Ectodermal cell (in vitro differentiated cells): ENCODE measurements around the gene UTF1.

Experiments used
- H3K27ac ChIP-seq: 2 replicates; pipeline ENCODE4 v1.7.0; 2013; ENCODE audit warnings: mild to moderate bottlenecking, low read depth, low read length; ENCODE audit not compliant: insufficient read depth, poor library complexity, severe bottlenecking
- H3K27me3 ChIP-seq: 2 replicates; pipeline ENCODE4 v1.7.0; 2013; ENCODE audit warnings: mild to moderate bottlenecking, low read length; ENCODE audit not compliant: insufficient read depth, control insufficient read depth, poor library complexity, severe bottlenecking
- H3K36me3 ChIP-seq: one replicate; pipeline ENCODE4 v1.7.0; 2013; ENCODE audit warnings: low read length; ENCODE audit not compliant: control insufficient read depth, insufficient read depth
- H3K4me1 ChIP-seq: one replicate; pipeline ENCODE4 v1.7.0; 2013; ENCODE audit warnings: low read length; ENCODE audit not compliant: control insufficient read depth, insufficient read depth
- H3K4me3 ChIP-seq: 2 replicates; pipeline ENCODE4 v1.7.0; 2013; ENCODE audit warnings: low read depth, low read length, control low read depth; ENCODE audit not compliant: insufficient read depth
- H3K9me3 ChIP-seq: 2 replicates; pipeline ENCODE4 v1.7.0; 2013; ENCODE audit warnings: mild to moderate bottlenecking, low read length, moderate library complexity; ENCODE audit not compliant: control insufficient read depth
- WGBS, 2 experiments: methylation state at CpG; one replicate each; pipeline ENCODE4 v1.1.7; 2013; ENCODE audit warnings: missing lambda C conversion rate in 2 of 2; 5-methylcytosine and 5-hydroxymethylcytosine counted together

The UTF1 gene

GRCh38 chr10:133209641-133210040 is 20.4 kb upstream of the UTF1 start:
- H3K4me3 ChIP-seq: no peak overlapping the region
- H3K27me3 ChIP-seq: no peaks in the 10 kb centered on the region
- H3K36me3 ChIP-seq: no peaks in the 10 kb centered on the region
- no peaks in the 10 kb centered on the region for H3K4me1 ChIP-seq
- no peaks in the 10 kb centered on the region for H3K9me3 ChIP-seq
- 89 to 90% methylated on average over 20 of the region's 20 CpGs for WGBS, 2 experiments
- no peak overlapping the region for H3K27ac ChIP-seq

GRCh38 chr10:133210398-133211140 is 19.4 kb upstream of the UTF1 start:
- Histone ChIP-seq H3K4me3 (no peak overlapping the region), H3K27ac (no peak overlapping the region), H3K36me3 (no peaks in the 10 kb centered on the region), H3K27me3 (no peaks in the 10 kb centered on the region), H3K4me1 (no peaks in the 10 kb centered on the region), H3K9me3 (no peaks in the 10 kb centered on the region)
- 94 to 95% methylated on average over 27 of the region's 27 CpGs for WGBS, 2 experiments

GRCh38 chr10:133211141-133211830 is 18.7 kb upstream of the UTF1 start:
- WGBS, 2 experiments: 92 to 94% methylated on average over 25 of the region's 25 CpGs
- Histone ChIP-seq H3K4me3 (no peak overlapping the region), H3K36me3 (no peaks in the 10 kb centered on the region), H3K27me3 (no peaks in the 10 kb centered on the region), H3K4me1 (no peaks in the 10 kb centered on the region), H3K27ac (no peak overlapping the region), H3K9me3 (no peaks in the 10 kb centered on the region)

- Histone ChIP-seq H3K27ac (no peak overlapping the region), H3K4me3 (no peak overlapping the region)
- 92 to 95% methylated on average over 34 of the region's 34 CpGs for WGBS, 2 experiments
Measured at GRCh38 chr10:133211959-133212852, 17.8 kb upstream of the UTF1 start.

DNA sequence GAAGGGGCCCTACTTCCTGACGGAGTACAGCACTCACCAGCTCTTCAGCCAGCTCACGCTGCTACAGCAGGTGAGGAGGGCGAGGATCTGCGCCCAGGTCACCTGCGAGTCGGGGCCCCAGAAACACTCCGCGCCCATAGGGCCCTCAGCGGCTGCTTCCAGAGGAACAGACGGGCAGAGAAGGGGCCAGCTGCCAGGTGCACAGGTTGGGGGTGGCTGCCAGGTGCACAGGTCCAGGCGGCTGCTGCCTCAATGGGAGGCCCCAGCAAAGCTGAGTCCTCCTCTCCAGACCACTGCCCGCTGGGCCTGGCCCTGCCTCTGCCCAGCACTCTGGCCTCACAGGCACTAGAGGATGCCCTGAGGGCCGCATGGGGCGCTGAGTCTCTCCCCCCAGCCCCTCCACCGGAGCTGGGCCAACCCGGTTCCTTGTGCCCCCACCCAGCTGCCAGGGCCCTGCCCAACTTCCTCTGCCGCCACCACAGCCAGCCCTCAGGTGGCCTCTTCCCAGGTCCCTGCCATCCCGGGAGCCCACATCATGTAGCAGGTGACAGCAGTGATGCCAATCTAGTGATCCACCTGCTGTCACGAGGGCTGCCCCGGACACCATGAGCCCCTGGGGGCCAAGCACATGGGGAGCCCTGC is 17.0 kb upstream of the UTF1 start:
- H3K9me3 ChIP-seq: no peaks in the 10 kb centered on the region
- no peaks in the 10 kb centered on the region for H3K4me1 ChIP-seq
- H3K4me3 ChIP-seq: no peak overlapping the region
- no peak overlapping the region for H3K27ac ChIP-seq
- WGBS, 2 experiments: 94 to 95% methylated on average over 20 of the region's 20 CpGs
- H3K27me3 ChIP-seq: no peaks in the 10 kb centered on the region
- H3K36me3 ChIP-seq: no peaks in the 10 kb centered on the region

More at GRCh38 chr10:133211959-133212852, 17.8 kb upstream of the UTF1 start:
- no peaks in the 10 kb centered on the region for H3K9me3 ChIP-seq
- H3K4me1 ChIP-seq: no peaks in the 10 kb centered on the region
- no peaks in the 10 kb centered on the region for H3K27me3 ChIP-seq
- H3K36me3 ChIP-seq: no peaks in the 10 kb centered on the region

- Histone ChIP-seq H3K36me3 (no peaks in the 10 kb centered on the region), H3K27me3 (no peaks in the 10 kb centered on the region), H3K4me1 (no peaks in the 10 kb centered on the region), H3K27ac (no peak overlapping the region), H3K9me3 (no peaks in the 10 kb centered on the region), H3K4me3 (no peak overlapping the region)
- WGBS, 2 experiments: 90 to 91% methylated on average over 32 of the region's 32 CpGs
Measured at GRCh38 chr10:133213641-133214467, 16.2 kb upstream of the UTF1 start.

- H3K27ac ChIP-seq: no peak overlapping the region
- 92 to 93% methylated on average over 28 of the region's 28 CpGs for WGBS, 2 experiments
- H3K9me3 ChIP-seq: no peaks in the 10 kb centered on the region
- H3K27me3 ChIP-seq: peaks cover 6% of the 10 kb centered on the region
- H3K4me1 ChIP-seq: no peaks in the 10 kb centered on the region
- H3K4me3 ChIP-seq: no peak overlapping the region
- no peaks in the 10 kb centered on the region for H3K36me3 ChIP-seq
Measured at GRCh38 chr10:133214468-133215410, 15.3 kb upstream of the UTF1 start.

DNA sequence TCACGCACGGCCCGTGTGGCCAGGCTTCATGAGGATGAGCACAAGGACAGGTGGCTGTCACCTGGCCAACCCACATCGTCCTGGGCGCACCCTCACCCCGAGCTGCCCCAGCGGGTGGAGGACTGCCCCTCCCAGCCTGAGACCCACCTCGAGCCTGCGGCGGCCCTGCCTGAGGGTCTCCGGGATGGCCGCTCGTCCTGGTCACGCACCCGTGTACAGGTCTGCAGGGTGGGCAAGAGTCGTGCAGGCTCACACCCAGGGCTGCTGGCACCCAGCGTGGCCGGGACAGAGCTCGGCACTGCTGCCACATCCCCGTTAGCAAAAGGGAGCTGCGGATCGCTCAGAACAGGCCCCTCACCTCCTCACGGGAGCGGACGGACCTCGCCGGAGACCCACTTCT is 14.4 kb upstream of the UTF1 start:
- H3K27ac ChIP-seq: no peak overlapping the region
- H3K9me3 ChIP-seq: no peaks in the 10 kb centered on the region
- peaks cover 10% of the 10 kb centered on the region for H3K27me3 ChIP-seq
- 95 to 96% methylated on average over 27 of the region's 27 CpGs for WGBS, 2 experiments
- H3K4me3 ChIP-seq: no peak overlapping the region
- H3K36me3 ChIP-seq: no peaks in the 10 kb centered on the region
- H3K4me1 ChIP-seq: no peaks in the 10 kb centered on the region
